Activated T-helper 1 cell treated with Interleukin-2 at 50 U/mL for 16 hours (primary cell): ENCODE measurements around the gene TAF15.
A peak's percentile ranks its signal among the peaks of the same experiment; 100 is the strongest.

Source experiments
- DNase-seq: peaks from one replicate; pipeline ENCODE4 v3.0.0-alpha.2; 2020; ENCODE audit warnings: low read depth

TAF15 gene

GRCh38 chr17:35821308-35821707 lies 12.0 kb downstream of the TAF15 start:
- no peak for DNase-seq

- DNase-seq = no peak
These were observed 15.9 kb downstream of the TAF15 start for GRCh38 chr17:35825206-35825605.

GRCh38 chr17:35841101-35841500 lies 31.8 kb downstream of the TAF15 start:
- no peak for DNase-seq

GRCh38 chr17:35841505-35841904 lies 32.2 kb downstream of the TAF15 start:
- DNase-seq = no peak

GRCh38 chr17:35842239-35842638 lies 33.0 kb downstream of the TAF15 start:
- no peak for DNase-seq

- no peak for DNase-seq
These were observed 34.4 kb downstream of the TAF15 start for GRCh38 chr17:35843698-35844097.

GRCh38 chr17:35844547-35844946 lies 35.3 kb downstream of the TAF15 start:
- no peak for DNase-seq

- no peak for DNase-seq
These were observed 36.9 kb downstream of the TAF15 start for GRCh38 chr17:35846055-35846809.

- no peak for DNase-seq
These were observed 37.7 kb downstream of the TAF15 start for GRCh38 chr17:35847006-35847405.

- DNase-seq = no peak
These were observed 38.5 kb downstream of the TAF15 start for GRCh38 chr17:35847633-35848373.

- DNase-seq = peak; percentile 11
These were observed 40.4 kb downstream of the TAF15 start for GRCh38 chr17:35849469-35850348.

- DNase-seq = no peak
These were observed 46.7 kb downstream of the TAF15 start for GRCh38 chr17:35855965-35856364.

- DNase-seq = no peak
These were observed 47.3 kb downstream of the TAF15 start for GRCh38 chr17:35856603-35857002.

- DNase-seq = no peak
These were observed 55.6 kb downstream of the TAF15 start for GRCh38 chr17:35864853-35865252.

GRCh38 chr17:35865412-35866340 lies 56.4 kb downstream of the TAF15 start:
- DNase-seq = no peak

- no peak for DNase-seq
These were observed 57.2 kb downstream of the TAF15 start for GRCh38 chr17:35866341-35866950.

- no peak for DNase-seq
These were observed 58.3 kb downstream of the TAF15 start for GRCh38 chr17:35867574-35867973.

- DNase-seq = no peak
These were observed 59.5 kb downstream of the TAF15 start, which contains the start of gene HEATR9 for GRCh38 chr17:35868737-35869136. Gene HEATR9, minus strand, starts transcription at chr17:35868891. Its CDS starts 149 bp downstream, at chr17:35868742.

- no peak for DNase-seq
These were observed 61.9 kb downstream of the TAF15 start for GRCh38 chr17:35870906-35871819.
